ENCODE data around the gene KANK4.

KANK4 gene

GRCh38 chr1:62213075-62213914 is 105.9 kb downstream of the KANK4 start:
- in situ Hi-C loops (cut with HindIII; ENCODE audit: low sequenced_read_pairs): no loop called here

GRCh38 chr1:62212411-62212810 is 106.8 kb downstream of the KANK4 start:
- in situ Hi-C loops (cut with HindIII; ENCODE audit: low sequenced_read_pairs): no loop called here

DNA sequence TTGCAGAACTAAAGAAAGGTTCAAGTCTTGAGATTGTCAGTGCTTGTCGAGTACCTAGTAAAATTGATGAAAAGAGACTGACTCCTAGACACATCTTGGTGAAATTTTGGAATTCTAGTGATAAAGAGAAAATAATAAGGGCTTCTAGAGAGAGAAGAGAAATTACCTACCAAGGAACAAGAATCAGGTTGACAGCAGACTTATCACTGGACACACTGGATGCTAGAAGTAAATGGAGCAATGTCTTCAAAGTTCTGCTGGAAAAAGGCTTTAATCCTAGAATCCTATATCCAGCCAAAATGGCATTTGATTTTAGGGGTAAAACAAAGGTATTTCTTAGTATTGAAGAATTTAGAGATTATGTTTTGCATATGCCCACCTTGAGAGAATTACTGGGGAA is 108.3 kb downstream of the KANK4 start:
- in situ Hi-C loops (cut with HindIII; ENCODE audit: low sequenced_read_pairs): no loop called here

DNA sequence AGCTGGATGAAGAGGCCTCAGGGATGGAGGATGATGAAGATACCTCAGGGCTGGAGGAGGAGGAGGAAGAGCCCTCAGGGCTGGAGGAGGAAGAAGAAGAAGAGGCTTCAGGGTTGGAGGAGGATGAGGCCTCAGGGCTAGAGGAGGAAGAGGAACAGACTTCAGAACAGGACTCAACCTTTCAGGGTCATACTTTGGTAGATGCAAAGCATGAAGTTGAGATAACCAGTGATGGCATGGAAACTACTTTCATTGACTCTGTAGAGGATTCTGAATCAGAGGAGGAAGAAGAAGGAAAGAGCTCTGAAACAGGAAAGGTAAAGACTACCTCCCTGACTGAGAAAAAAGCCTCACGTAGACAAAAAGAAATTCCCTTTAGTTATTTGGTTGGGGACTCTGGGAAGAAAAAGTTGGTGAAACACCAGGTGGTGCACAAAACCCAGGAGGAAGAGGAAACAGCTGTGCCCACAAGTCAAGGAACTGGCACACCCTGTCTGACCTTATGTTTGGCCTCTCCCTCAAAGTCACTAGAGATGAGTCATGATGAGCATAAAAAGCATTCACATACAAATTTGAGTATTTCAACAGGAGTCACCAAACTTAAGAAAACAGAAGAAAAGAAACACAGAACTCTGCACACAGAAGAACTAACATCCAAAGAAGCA is 109.2 kb downstream of the KANK4 start:
- in situ Hi-C loops (cut with HindIII; ENCODE audit: low sequenced_read_pairs): no loop called here

- in situ Hi-C loops (cut with HindIII; ENCODE audit: low sequenced_read_pairs): no loop called here
Observed at GRCh38 chr1:62208970-62209369, 110.3 kb downstream of the KANK4 start.

DNA sequence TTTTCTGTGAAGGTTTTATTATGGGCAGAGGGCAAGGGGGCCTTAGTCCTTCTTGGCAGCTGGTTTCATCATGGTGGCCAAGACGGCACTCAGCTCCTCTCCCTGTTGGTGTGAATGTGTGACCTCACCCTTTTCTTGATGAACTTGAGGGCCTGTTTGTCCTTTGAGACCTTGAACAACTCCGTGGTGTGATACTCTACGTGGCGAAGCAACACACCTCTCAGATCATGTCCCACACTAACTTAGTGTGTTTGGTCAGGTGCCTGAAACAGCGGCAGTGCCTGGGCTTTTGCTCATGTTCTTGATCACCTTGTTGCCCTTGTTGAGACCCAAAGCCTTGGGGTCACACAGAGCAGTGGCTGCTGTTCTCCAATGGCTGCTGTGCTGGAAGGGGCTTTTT is 111.1 kb downstream of the KANK4 start:
- in situ Hi-C loops (cut with HindIII; ENCODE audit: low sequenced_read_pairs): no loop called here

DNA sequence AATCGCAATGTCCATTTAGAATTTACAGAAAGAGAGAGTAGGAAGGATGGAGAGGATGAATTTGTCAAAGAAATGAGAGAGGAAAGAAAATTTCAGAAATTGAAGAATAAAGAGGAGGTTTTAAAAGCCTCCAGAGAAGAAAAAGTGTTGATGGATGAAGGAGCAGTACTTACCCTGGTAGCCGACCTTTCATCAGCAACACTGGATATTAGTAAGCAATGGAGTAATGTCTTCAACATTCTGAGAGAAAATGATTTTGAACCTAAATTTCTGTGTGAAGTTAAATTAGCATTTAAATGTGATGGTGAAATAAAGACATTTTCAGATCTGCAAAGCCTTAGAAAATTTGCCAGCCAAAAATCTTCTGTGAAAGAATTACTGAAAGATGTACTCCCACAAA is 112.0 kb downstream of the KANK4 start:
- in situ Hi-C loops (cut with HindIII; ENCODE audit: low sequenced_read_pairs): no loop called here

GRCh38 chr1:62198781-62199125 is 120.5 kb downstream of the KANK4 start:
- in situ Hi-C loops (cut with HindIII; ENCODE audit: low sequenced_read_pairs): no loop called here

DNA sequence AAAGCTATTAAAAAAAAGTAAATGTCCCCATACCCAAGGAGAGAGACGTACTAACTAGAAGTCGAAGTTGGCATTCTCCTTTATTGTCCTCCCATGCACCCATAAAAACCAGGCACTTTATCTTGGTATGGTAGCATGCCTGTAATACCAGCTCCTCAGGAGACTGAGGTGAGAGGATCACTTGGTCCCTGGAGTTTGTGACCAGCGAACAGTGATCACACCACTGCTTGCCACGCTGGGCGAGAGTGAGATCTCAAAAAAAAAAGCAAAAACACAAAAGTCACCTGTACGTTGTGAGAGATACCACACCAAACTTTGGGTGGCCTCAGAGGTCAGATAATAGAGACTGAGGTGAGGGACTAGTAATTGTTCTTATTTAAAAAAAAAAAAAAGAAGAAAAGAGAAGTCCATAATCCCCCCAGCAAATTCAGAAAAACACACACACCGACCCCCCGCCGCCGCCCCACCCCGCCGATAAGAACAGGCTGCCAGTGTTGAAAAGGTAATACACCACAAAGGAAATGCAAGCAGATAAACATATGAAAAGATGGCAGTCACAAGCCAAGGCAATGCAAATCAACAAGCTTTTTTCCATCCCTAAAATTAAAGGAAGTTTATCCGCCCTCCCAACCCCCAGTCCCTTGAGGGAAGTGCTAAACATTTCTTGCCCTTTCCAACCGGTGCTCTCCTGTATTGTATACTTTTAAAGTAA is 121.0 kb downstream of the KANK4 start:
- in situ Hi-C loops (cut with HindIII; ENCODE audit: low sequenced_read_pairs): no loop called here

DNA sequence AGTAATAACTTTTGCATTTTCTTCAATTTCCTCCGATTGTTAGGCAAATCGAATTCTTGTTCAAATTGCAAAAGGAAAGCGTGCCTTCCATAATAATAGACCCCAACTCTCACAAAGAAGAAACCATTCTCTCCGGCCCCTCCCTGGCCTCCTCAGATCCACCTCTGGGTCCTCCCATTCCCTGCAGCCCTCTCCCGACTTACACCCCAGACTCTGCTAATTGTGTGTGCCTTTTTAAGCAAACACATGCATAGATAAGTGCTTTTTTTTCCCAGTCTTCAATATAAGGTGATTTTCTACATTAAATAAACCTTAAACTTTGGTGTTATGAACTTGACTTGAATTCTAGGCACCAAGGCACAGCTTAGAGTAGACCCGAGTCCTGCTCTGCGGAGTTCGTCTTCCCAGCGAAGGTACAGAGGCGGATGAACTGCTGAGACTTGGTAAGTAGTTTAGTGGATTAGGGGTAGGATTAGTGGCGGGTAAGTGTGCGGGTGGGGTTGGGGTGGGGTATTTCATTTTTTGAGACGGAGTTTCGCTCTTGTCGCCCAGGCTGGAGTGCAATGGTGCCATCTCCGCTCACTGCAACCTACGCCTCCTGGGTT is 123.0 kb downstream of the KANK4 start:
- in situ Hi-C loops (cut with HindIII; ENCODE audit: low sequenced_read_pairs): no loop called here

DNA sequence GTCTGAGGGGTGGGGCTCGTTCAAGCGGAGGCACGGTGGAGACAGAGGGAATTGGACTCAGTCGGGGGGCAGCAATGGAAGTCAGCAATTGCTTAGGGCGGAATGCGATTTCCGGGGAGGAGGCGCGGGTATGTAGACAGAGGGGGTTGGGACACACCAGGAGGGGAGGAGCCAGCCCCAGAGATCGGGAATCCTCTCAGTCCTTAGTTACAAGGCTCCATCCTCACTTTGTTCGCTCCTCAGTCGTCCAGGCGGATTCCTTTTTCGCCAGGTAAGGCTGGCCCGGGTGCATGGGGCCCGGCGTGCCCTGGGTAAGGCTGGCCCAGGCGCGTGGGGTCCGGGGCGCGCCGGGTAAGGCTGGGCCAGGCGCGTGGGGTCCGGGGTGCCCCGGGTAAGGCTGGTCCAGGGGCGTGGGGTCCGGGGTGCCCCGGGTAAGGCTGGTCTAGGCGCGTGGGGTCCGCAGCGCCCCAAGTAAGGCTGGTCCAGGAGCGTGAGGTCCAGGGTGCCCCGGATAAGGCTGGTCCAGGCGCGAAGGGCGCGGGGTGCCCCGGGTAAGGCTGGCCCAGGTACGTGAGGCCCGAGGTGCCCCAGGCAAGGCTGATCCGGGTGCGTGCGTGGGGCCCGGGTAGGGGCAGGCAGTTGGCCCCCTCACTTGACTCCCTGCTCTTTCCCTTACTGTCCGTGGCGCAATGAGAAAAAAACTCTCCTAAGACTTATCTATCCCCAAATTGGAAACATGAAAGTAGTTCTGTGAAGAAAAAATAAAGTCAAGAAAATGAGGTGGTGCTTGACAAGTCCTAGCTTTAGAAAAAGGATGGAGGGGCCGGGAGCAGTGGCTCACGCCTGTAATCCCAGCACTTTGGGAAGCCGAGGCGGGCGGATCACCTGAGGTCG is 124.3 kb downstream of the KANK4 start, which contains the start of gene L1TD1:
L1TD1 (plus strand) TSS at position 199 of the 894 bp plus-strand sequence. CDS start 11,780 bp downstream, outside the sequence.
- in situ Hi-C loops (cut with HindIII; ENCODE audit: low sequenced_read_pairs): no loop called here

- in situ Hi-C loops (cut with HindIII; ENCODE audit: low sequenced_read_pairs): loop anchor here (10.0 kb wide), 1 partner anchor 187 kb away; no protein-coding TSS in a partner anchor
Observed at GRCh38 chr1:62188111-62188510, 131.1 kb downstream of the KANK4 start.

DNA sequence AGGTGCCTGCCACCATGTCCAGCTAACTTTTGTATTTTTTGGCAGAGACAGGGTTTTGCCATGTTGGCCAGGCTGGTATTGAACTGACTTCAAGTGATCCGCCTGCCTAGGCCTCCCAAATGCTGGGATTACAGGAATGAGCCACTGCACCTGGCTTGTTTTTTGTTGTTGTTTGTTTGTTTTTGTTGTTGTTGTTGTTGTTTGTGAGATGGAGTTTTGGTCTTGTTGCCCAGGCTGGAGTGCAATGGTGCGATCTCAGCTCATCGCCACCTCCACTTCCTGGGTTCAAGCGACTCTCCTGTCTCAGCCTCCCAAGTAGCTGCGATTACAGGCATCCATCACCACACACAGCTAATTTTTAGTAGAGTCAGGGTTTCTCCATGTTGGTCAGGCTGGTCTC is 131.7 kb downstream of the KANK4 start:
- in situ Hi-C loops (cut with HindIII; ENCODE audit: low sequenced_read_pairs): loop anchor here (10.0 kb wide), 1 partner anchor 187 kb away; no protein-coding TSS in a partner anchor
